WI38 (cell line): ENCODE data around the gene OASL.
A peak's percentile ranks its signal among the peaks of the same experiment; 100 is the strongest.

Experiments
- H3K4me3 ChIP-seq: 2 replicates; pipeline ENCODE4 v1.5.1; 2011; ENCODE audit warnings: low read depth, mild to moderate bottlenecking, control low read depth, low read length
- CTCF ChIP-seq: IDR thresholded peaks from 2 replicates; pipeline ENCODE4 v1.5.1; 2012; ENCODE audit warnings: low read depth, mild to moderate bottlenecking, control low read depth, low read length

Gene OASL

GRCh38 chr12:121009741-121010140 is 29.3 kb downstream of the OASL start:
- no peak overlapping the region for H3K4me3 ChIP-seq
- TF ChIP-seq CTCF = peak; percentile 28; the same call in 1 of the 2 replicates

GRCh38 chr12:121008347-121009098 is 30.5 kb downstream of the OASL start:
- H3K4me3 ChIP-seq = no peak overlapping the region
- no peak for TF ChIP-seq CTCF

GRCh38 chr12:121005346-121005815 is 33.7 kb downstream of the OASL start:
- peak; percentile 82 for TF ChIP-seq CTCF
- no peak overlapping the region for H3K4me3 ChIP-seq

- H3K4me3 ChIP-seq = no peak overlapping the region
- TF ChIP-seq CTCF = no peak
Observed at GRCh38 chr12:121004253-121004815, 34.7 kb downstream of the OASL start.

GRCh38 chr12:121003650-121004049 is 35.4 kb downstream of the OASL start:
- no peak overlapping the region for H3K4me3 ChIP-seq
- no peak for TF ChIP-seq CTCF

- TF ChIP-seq CTCF = no peak
- H3K4me3 ChIP-seq = no peak overlapping the region
Observed at GRCh38 chr12:121001841-121002483, 37.1 kb downstream of the OASL start.

- TF ChIP-seq CTCF = no peak
- no peak overlapping the region for H3K4me3 ChIP-seq
Observed at GRCh38 chr12:121001060-121001459, 38.0 kb downstream of the OASL start.
